ENCODE results near the gene TXNDC5. TPM values are rescaled to one million over a fixed set of nuclear protein-coding genes. Genes with fewer than 3 reads are reported as not detected.

Gene TXNDC5
- polyA plus RNA-seq, 3 donors, result 12.6 to 33.5 (median 21.2) TPM

DNA sequence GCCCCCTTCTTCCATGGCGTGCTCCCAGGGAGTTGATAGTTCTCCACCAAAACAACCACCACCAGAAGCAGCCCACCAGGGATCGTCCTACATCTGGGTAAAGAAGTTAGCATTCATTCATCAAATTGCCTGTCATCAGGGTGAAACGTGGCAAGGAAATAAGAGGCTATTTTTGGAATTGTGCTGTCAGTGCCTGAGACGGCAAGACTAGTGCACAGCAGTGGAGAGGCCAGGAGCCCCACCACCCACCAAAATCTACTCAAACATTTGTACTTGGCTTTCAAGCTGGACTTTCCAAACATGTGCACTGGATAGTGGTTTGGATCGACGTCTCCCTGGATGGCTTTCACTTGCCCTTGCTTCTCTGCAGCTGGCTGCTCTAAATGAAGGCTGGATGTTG, 44.8 kb downstream of the TXNDC5 start:
- H3K4me2 ChIP-seq (replicated peaks; ENCODE audit: extremely low read depth, low read length, poor library complexity, severe bottlenecking), result no peak overlapping the region
- no peaks in the 10 kb centered on the region for H3K4me1 ChIP-seq (ENCODE audit: control insufficient read depth in 1 of 2, insufficient read depth in 2 of 2, low read length in 2 of 2)
- H3K27me3 Mint-ChIP-seq (ENCODE audit: low read depth in 3 of 3), result peaks cover 0 to 1% (median 0%) of the 10 kb centered on the region in 3 donors
- H3K27ac Mint-ChIP-seq, result no peak overlapping the region
- no peaks in the 10 kb centered on the region for H3K79me2 ChIP-seq (ENCODE audit: insufficient read depth, low read length)
- intact Hi-C loops (cut with micrococcal nuclease), result no loop called here
- H3K27ac ChIP-seq (ENCODE audit: low read depth in 1 of 2, low read length in 2 of 2), result no peak overlapping the region
- peaks cover 0 to 17% of the 10 kb centered on the region in 2 donors for H3K9me3 ChIP-seq (replicated peaks in 1 of 2; ENCODE audit: control insufficient read depth in 1 of 2, insufficient read depth in 1 of 2, low read length in 2 of 2)
- WGBS (ENCODE audit: insufficient coverage), result 100% methylated on average over 2 of the region's 6 CpGs
- no peaks in the 10 kb centered on the region for H4K20me1 ChIP-seq (ENCODE audit: insufficient read depth, low read length)
- H3K9ac ChIP-seq (ENCODE audit: insufficient read depth, low read length, poor library complexity, severe bottlenecking), result no peak overlapping the region
- no peaks in the 10 kb centered on the region for H3K36me3 ChIP-seq (replicated peaks in 1 of 2; ENCODE audit: control insufficient read depth in 1 of 2, insufficient read depth in 2 of 2, low read length in 2 of 2)
- H3K27me3 ChIP-seq (ENCODE audit: control insufficient read depth in 2 of 2, insufficient read depth in 2 of 2, low read length in 2 of 2), result no peaks in the 10 kb centered on the region
- no peak for DNase-seq
- peaks cover 2 to 22% (median 7%) of the 10 kb centered on the region in 7 donors for H3K9me3 Mint-ChIP-seq
- no peak overlapping the region for H3K4me3 Mint-ChIP-seq
- no peaks in the 10 kb centered on the region for H3K4me1 Mint-ChIP-seq
- no peak overlapping the region for H2AFZ ChIP-seq (ENCODE audit: insufficient read depth, low read depth, low read length, poor library complexity, severe bottlenecking)
- no peak overlapping the region for H3K4me3 ChIP-seq (replicated peaks in 1 of 3; ENCODE audit: low read depth in 2 of 3, low read length in 3 of 3)
- TF ChIP-seq, protein P1, sequence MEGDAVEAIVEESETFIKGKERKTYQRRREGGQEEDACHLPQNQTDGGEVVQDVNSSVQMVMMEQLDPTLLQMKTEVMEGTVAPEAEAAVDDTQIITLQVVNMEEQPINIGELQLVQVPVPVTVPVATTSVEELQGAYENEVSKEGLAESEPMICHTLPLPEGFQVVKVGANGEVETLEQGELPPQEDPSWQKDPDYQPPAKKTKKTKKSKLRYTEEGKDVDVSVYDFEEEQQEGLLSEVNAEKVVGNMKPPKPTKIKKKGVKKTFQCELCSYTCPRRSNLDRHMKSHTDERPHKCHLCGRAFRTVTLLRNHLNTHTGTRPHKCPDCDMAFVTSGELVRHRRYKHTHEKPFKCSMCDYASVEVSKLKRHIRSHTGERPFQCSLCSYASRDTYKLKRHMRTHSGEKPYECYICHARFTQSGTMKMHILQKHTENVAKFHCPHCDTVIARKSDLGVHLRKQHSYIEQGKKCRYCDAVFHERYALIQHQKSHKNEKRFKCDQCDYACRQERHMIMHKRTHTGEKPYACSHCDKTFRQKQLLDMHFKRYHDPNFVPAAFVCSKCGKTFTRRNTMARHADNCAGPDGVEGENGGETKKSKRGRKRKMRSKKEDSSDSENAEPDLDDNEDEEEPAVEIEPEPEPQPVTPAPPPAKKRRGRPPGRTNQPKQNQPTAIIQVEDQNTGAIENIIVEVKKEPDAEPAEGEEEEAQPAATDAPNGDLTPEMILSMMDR (IDR thresholded peaks at IDR 0.05), result no peak
- H3K36me3 Mint-ChIP-seq, result no peaks in the 10 kb centered on the region

DNA sequence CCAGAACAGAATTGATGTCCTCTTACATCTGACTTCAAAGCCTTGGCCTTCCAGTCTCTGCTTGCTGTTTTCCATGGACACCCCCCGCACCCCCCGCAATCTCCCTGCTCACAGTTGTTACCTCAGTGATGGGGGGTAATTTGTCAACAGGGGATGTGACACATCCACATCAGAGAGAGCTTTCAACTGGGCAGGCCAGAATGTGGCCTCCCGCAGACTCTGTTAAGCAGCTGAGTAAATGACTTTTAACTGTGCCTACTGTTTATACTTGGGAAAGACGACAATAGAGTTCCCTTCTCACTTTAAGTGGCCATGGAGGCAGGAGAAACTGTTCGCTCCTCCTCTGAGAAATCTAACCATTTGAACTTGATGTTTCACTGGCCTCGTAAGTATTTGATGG, 51.0 kb downstream of the TXNDC5 start:
- H3K27ac ChIP-seq (ENCODE audit: low read depth in 1 of 2, low read length in 2 of 2), result no peak overlapping the region
- H3K27me3 ChIP-seq (ENCODE audit: control insufficient read depth in 2 of 2, insufficient read depth in 2 of 2, low read length in 2 of 2), result no peaks in the 10 kb centered on the region
- no peaks in the 10 kb centered on the region for H3K36me3 Mint-ChIP-seq
- peaks cover 0 to 6% (median 2%) of the 10 kb centered on the region in 7 donors for H3K9me3 Mint-ChIP-seq
- intact Hi-C loops (cut with micrococcal nuclease), result no loop called here
- no peak overlapping the region for H2AFZ ChIP-seq (ENCODE audit: insufficient read depth, low read depth, low read length, poor library complexity, severe bottlenecking)
- H3K36me3 ChIP-seq (replicated peaks in 1 of 2; ENCODE audit: control insufficient read depth in 1 of 2, insufficient read depth in 2 of 2, low read length in 2 of 2), result no peaks in the 10 kb centered on the region
- H3K4me1 ChIP-seq (ENCODE audit: control insufficient read depth in 1 of 2, insufficient read depth in 2 of 2, low read length in 2 of 2), result no peaks in the 10 kb centered on the region
- H3K4me3 ChIP-seq (replicated peaks in 1 of 3; ENCODE audit: low read depth in 2 of 3, low read length in 3 of 3), result no peak overlapping the region
- H3K4me2 ChIP-seq (replicated peaks; ENCODE audit: extremely low read depth, low read length, poor library complexity, severe bottlenecking), result no peak overlapping the region
- no peak overlapping the region for H3K4me3 Mint-ChIP-seq
- 100% methylated on average over 1 of the region's 6 CpGs for WGBS (ENCODE audit: insufficient coverage)
- no peaks in the 10 kb centered on the region for H3K79me2 ChIP-seq (ENCODE audit: insufficient read depth, low read length)
- TF ChIP-seq, protein P1 (IDR thresholded peaks at IDR 0.05), result no peak
- no peak overlapping the region for H3K9ac ChIP-seq (ENCODE audit: insufficient read depth, low read length, poor library complexity, severe bottlenecking)
- no peaks in the 10 kb centered on the region for H3K4me1 Mint-ChIP-seq
- H3K9me3 ChIP-seq (replicated peaks in 1 of 2; ENCODE audit: control insufficient read depth in 1 of 2, insufficient read depth in 1 of 2, low read length in 2 of 2), result no peaks in the 10 kb centered on the region
- peaks cover 0 to 8% (median 0%) of the 10 kb centered on the region in 3 donors for H3K27me3 Mint-ChIP-seq (ENCODE audit: low read depth in 3 of 3)
- H4K20me1 ChIP-seq (ENCODE audit: insufficient read depth, low read length), result no peaks in the 10 kb centered on the region
- no peak for DNase-seq
- no peak overlapping the region for H3K27ac Mint-ChIP-seq
